Mesothelial cell of epicardium (in vitro differentiated cells): Measurements from ENCODE around the gene PLCG1. TPM values are rescaled to one million over a fixed set of nuclear protein-coding genes. Genes with fewer than 3 reads are reported as not detected.

Experiments
- DNase-seq, 2 experiments: peaks; one replicate each; pipeline ENCODE4 v3.0.0; 2021; ENCODE audit warnings: low spot score in 2 of 2; ENCODE audit not compliant: unreplicated experiment in 2 of 2
- H3K27ac Mint-ChIP-seq: 2 replicates; pipeline ENCODE4 v1.8.0; 2021; ENCODE audit warnings: mixed read lengths
- H3K27me3 Mint-ChIP-seq: 2 replicates; pipeline ENCODE4 v1.8.0; 2021; ENCODE audit warnings: low read depth, mixed read lengths
- H3K36me3 Mint-ChIP-seq: 2 replicates; pipeline ENCODE4 v1.8.0; 2021; ENCODE audit warnings: mixed read lengths
- H3K4me1 Mint-ChIP-seq: 2 replicates; pipeline ENCODE4 v1.8.0; 2021; ENCODE audit warnings: mixed read lengths
- H3K4me3 Mint-ChIP-seq: 2 replicates; pipeline ENCODE4 v1.8.0; 2021; ENCODE audit warnings: mild to moderate bottlenecking, moderate library complexity, mixed read lengths
- H3K9me3 Mint-ChIP-seq: 2 replicates; pipeline ENCODE4 v1.8.0; 2021; ENCODE audit warnings: mixed read lengths
- CTCF ChIP-seq: fragments of 200-600 bp; sonication (generic); IDR thresholded peaks from one replicate; pipeline ENCODE4 v1.5.0; 2021; ENCODE audit warnings: antibody characterized with exemption; ENCODE audit not compliant: unreplicated experiment
- total RNA-seq: library from RNA; stranded (reverse); gene quantifications from 3 replicates; pipeline ENCODE4 v1.2.1, GENCODE V29; 2021

Gene PLCG1
- total RNA-seq, 1 donor from 2014 or later, result 301 TPM

- Mint-ChIP-seq H3K36me3 (peaks cover 8% of the 10 kb centered on the region), H3K27ac (peak overlapping the region; percentile 94), H3K9me3 (no peaks in the 10 kb centered on the region), H3K27me3 (no peaks in the 10 kb centered on the region), H3K4me3 (peak overlapping the region; percentile 84), H3K4me1 (peaks cover 29% of the 10 kb centered on the region)
- no peak for DNase-seq
- TF ChIP-seq CTCF, result peak; percentile 53
Observed at GRCh38 chr20:41135187-41135887, 2.0 kb upstream of the PLCG1 start.

- H3K4me1 Mint-ChIP-seq, result peaks cover 35% of the 10 kb centered on the region
- no peaks in the 10 kb centered on the region for H3K27me3 Mint-ChIP-seq
- H3K36me3 Mint-ChIP-seq, result peaks cover 5% of the 10 kb centered on the region
- H3K27ac Mint-ChIP-seq, result peak overlapping the region; percentile 94
- no peaks in the 10 kb centered on the region for H3K9me3 Mint-ChIP-seq
- peak overlapping the region; percentile 84 for H3K4me3 Mint-ChIP-seq
- DNase-seq, result peak in 1 of 2 experiments; percentile 37
- no peak for TF ChIP-seq CTCF
Observed at GRCh38 chr20:41135888-41136679, 1.3 kb upstream of the PLCG1 start.

- no peaks in the 10 kb centered on the region for H3K27me3 Mint-ChIP-seq
- no peak for TF ChIP-seq CTCF
- H3K27ac Mint-ChIP-seq, result peak overlapping the region; percentile 97
- DNase-seq, result peak; percentile 58 to 76
- no peaks in the 10 kb centered on the region for H3K36me3 Mint-ChIP-seq
- peaks cover 49% of the 10 kb centered on the region for H3K4me1 Mint-ChIP-seq
- H3K9me3 Mint-ChIP-seq, result no peaks in the 10 kb centered on the region
- H3K4me3 Mint-ChIP-seq, result peak overlapping the region; percentile 92
Observed at GRCh38 chr20:41137614-41138474, 501 bp downstream of the PLCG1 start.

GRCh38 chr20:41138475-41139226 is 1.3 kb downstream of the PLCG1 start:
- Mint-ChIP-seq H3K27me3 (no peaks in the 10 kb centered on the region), H3K36me3 (no peaks in the 10 kb centered on the region), H3K27ac (peak overlapping the region; percentile 97), H3K4me3 (peak overlapping the region; percentile 92), H3K4me1 (peaks cover 53% of the 10 kb centered on the region), H3K9me3 (no peaks in the 10 kb centered on the region)
- DNase-seq, result no peak
- no peak for TF ChIP-seq CTCF
